Measurements from ENCODE around the gene EFCAB8.
A peak's percentile ranks its signal among the peaks of the same experiment; 100 is the strongest.

Gene EFCAB8, protein sequence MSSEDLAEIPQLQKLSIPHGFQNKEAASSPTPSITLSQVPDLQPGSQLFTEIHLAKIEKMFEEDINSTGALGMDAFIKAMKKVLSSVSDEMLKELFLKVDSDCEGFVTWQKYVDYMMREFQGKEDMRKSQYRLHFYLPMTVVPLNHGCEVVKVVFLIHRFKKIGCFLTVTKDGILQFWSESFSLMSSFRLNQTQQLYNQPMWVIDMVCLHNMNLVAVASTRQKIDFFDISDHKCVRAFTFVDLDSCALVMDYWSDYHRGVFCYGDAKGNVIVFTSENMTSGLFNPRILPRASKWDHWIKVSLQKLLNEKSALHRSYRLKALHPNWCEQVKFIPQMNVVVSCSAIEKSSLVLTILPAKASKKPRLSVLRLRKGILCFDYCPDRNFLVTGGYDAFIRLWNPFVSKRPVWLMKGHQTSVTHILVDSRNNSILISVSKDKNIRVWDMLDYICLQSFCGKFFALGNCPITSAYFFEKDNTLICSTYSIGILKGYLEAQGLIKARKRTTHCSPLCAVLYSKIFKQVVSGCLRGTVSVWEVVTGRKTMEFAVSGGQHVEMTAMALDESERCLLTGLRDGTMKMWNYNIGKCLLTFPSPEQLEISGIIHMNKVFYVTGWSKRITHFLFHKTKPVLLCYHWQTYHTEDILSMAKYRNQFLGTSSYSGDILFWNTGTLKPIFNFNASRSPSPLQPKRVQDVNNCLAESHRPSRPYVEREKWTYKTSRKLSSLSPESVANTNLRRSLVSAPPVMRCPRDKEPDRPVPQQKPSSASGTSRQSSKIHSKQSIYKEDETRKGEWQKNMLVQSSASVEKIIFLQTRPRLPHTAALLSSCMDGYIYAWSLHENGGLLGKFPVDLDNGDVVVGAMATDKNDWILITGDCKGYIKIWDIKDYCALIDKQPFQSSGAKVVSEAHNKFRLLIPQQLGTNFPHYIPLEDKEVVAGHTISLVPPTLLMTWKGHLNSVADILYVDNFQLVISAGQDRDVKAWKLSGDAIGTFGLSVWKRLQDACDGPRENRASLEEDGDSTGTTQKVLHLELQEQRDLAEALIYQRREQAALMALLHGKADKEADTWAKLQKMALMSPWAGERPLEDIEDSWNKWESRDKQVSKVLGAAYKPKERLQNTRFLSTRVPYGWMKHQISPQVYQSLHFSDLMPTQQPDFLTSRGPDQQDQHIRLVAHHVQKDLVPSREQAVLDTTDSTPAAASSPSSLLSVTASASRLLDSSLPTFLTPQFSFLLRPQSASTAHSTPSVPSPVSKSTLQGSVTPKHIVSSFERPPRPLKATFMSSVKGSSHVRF

GRCh38 chr20:32858701-32859372 is at the start of gene EFCAB8:
EFCAB8 (plus strand) TSS chr20:32858923; CDS start chr20:32863793, 4,870 bp downstream.
- DNase-seq, result no peak

GRCh38 chr20:32809907-32810306 is 48.8 kb upstream of the EFCAB8 start:
- no peak for DNase-seq

DNA sequence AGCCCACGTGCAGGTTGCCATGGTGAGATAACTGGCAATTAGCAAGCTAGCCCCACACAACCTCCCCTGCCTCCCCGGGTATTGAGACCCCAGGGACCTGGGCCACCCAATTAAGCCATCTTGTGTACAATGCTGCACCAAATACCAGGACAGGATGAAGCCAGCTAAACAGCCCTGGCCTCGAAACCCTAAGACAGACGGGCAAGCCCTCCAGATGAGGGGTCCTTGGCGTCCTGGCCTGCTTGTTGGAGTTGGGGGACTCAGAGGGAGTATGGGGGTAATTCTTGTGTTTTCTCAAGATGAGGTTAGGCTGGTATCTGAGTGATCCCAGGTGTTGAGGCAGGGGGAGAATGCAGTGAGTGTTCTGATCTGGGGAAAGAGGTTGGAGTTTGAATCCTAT is 47.8 kb upstream of the EFCAB8 start:
- no peak for DNase-seq

- no peak for DNase-seq
Measured at GRCh38 chr20:32811886-32812285, 46.8 kb upstream of the EFCAB8 start.

GRCh38 chr20:32819992-32820697 is 38.6 kb upstream of the EFCAB8 start:
- DNase-seq, result peak; percentile 84

DNA sequence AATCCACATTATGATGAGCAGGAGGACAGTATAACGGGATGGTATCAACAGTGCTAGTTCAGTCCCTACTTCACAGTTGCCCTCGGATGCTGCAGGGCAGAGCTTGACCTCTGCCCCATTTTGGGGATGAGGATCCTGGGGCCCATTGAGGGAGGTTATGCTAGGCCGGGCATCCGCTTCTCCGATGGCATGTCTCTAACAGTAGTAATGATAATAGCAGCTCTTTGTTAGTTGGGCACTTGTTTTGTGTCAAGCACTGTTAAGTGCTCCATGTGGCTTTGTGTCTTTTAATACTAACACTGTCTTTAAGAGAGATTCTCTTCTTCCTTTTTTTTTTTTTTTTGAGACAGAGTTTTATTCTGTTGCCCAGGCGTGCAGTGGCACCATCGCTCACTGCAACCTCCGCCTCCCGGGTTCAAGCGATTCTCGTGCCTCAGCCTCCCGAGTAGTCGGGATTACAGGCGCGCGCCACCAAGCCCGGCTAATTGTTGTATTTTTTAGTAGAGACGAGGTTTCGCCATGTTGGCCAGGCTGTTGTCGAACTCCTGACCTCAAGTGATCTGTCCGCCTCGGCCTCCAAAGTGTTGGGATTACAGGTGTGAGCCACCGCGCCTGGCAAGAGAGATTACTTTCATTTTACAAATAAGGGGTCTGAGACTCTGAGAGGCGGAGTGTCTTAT is 37.9 kb upstream of the EFCAB8 start:
- DNase-seq, result no peak

DNA sequence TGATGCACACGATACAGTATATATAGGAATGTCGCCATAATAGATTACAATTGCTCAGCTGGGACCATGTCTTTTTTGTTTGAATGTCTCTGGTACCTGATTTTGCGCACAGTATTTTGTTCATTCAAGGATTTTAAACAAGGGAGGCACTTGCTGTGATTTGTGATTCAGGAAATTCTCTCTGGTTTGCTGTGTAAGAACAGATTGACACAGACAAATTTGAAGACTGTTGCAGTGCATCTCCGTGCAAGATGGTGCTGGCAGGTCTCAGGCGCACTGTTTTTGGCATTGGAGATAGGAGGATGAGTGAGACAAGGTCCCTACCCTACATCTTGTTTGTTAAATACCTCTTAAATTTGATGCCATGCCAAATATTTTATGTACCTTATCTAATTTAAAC is 36.5 kb upstream of the EFCAB8 start:
- DNase-seq, result no peak

- DNase-seq, result no peak
Measured at GRCh38 chr20:32823078-32823477, 35.6 kb upstream of the EFCAB8 start.

DNA sequence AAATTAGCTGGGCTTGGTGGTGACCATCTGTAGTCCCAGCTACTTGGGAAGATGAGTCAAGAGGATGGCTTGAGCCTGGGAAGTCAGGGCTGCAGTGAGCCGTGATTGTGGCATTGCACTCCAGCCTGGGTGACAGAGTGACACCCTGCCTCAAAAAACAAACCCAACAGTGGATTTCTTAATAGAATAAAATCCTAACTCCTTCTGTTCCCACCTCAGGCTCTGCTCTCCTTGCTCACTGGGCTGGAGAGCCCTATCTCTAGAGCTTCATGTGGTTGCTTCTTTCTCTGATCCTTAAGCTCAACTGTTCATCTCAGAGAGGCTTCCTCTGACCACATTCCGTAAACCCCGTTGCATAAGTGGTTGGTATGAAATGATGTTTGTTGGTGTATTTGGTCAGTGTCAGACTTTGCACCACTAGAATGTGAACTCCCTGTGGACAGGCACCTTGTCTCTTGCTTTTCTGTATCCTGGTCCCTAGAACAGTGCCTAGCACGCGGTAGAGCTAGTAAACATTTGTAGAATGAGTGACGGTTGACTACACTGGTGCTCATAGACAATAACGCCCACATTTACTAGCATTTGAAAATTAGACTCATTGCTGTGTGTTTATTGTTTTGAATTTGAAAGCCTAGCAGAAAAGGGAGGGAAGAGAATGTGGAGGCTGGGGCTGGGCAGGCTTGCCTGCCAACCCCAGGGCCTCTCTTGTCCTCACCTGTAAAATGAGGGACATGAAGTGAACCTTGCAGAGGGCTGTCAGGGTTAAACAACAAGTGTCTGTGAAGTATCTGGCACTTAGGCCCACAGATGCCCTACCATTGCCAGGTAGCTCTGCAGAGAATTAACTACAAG is 34.8 kb upstream of the EFCAB8 start:
- DNase-seq, result no peak

DNA sequence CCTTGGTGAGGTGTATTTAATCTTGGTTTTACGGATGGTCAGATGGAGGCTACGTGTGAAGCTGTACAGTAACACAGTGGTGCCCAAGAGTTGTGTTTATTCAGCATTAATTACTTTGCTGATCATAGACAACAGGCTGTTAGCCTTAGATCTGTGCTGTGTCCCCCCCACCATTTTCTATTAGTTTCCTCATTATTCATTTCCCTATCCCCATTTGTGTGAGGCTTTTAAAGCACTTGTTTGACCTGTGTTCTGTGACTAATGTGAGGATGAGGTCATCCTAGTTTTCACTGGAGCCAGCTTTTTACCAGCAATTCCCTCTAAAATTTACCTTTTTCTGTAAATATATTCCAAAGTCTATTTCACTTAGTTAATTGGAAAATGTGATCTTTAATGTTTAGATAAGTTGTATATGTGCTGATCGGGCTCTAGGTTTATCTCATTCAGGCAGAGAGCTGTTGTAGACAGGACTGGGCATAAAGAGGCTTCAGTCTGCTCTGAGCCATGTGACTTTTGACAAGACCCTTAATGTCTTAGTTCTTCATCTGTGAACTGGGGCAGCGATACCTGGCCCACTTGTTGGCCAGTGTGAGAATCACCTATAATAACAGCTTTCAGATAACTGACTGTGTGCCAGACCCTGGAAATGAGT is 30.6 kb upstream of the EFCAB8 start:
- no peak for DNase-seq

- DNase-seq, result no peak
Measured at GRCh38 chr20:32829311-32830005, 29.3 kb upstream of the EFCAB8 start.

DNA sequence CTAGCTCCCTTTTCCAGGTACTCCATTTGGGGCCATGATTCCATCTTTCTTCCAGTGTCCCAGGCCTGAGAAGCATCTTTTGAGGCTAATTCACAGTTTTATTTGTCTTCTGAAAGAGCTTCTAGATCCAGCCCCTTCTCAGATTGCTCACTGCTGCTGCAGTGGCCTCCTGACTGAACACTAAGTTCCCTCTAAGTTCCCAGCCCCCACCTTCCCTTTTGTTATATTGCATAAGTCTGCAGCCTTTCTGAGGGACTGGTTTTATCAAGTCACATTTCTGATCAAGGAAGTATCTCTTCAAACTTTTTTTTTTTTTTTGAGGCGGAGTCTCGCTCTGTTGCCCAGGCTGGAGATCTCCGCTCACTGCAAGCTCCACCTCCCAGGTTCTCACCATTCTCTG is 28.3 kb upstream of the EFCAB8 start:
- no peak for DNase-seq

DNA sequence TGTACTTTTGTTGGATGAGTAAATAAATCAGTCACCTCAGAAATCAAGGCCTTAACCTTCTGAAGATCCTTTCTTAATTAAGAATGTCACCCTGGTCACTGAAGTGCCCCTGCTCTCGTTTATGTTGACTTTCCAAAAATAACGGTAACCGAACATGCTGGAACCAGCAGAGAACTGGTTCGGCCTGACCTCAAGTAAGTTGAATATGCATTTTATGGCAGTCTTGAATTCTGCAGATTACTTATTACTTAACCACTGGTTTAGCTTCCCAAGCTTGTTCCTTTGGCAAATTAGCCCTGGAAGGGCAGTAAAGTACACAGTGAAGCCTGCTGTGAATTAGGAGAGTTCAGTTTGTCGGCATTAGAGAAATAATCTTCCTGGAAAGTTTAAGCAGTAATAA is 26.7 kb upstream of the EFCAB8 start:
- DNase-seq, result no peak

GRCh38 chr20:32832664-32833063 is 26.1 kb upstream of the EFCAB8 start:
- DNase-seq, result no peak

- DNase-seq, result no peak
Measured at GRCh38 chr20:32834972-32835371, 23.8 kb upstream of the EFCAB8 start.

DNA sequence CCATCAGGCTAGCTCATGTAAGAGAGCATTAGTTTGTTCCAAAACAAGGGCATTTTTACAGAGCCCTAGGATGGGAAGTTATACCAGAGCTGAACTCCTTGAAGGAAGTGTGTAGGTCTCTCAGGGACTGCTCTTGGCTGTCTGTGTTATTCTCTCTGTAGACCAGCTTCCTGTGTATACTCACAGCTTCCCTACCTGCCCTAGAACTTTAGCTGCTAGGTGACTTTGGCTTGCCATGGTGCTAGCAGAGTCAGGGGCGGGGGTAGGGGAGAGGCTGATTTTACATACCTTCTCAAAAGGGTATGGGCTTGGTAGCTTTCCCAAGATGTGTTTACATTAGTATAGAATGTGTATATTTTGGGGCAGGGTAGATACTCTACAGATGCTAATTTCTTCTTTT is 21.6 kb upstream of the EFCAB8 start:
- no peak for DNase-seq

DNA sequence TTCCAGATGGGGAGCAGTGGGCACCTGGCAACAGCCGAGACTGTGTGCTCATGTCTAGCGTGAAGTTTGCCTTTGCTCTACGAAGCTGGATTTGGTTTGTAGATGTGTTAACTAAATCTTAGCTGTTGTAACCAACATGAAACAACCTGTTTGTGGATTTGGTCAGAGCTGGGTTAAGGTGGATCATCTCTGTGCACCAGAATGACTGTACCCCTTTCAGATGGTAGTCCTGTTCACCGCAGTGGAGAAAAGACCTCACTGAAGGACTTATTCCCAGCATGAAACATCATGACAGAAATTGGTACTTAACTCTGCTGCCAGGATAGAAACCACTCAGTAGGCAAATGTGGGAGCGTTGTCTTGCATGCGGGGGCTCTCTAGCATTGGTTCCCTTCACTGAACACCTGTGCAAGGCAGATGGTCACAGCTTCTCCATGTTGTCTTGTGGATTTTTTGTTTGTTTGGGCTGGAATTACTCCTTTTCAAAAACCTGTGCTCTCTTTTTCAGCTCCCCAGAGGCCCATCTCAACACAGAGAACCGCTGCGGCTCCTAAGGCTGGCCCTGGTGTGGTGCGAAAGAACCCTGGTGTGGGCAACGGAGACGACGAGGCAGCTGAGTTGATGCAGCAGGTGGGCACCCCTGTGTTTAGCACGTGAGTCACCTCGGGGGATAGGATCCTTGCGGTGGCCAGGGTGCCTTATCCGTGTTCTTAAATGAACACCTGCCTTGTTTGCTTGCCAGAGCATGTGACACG is 19.3 kb upstream of the EFCAB8 start:
- DNase-seq, result no peak

DNA sequence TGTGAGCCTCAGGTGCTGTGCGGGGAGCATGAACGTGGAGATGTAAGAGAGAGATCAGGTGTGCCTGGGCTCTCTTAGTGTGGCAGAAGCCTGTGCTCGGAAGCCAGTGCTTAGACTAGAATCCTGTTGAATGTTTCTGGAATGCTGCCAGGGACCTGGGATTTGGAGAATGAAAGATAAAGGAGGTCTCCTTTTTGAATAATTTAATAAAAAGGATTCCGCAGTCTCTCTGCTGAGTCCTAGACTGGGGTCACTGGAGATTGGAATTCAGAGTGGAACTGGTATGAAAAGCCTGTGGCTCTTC is 18.8 kb upstream of the EFCAB8 start:
- DNase-seq, result no peak

DNA sequence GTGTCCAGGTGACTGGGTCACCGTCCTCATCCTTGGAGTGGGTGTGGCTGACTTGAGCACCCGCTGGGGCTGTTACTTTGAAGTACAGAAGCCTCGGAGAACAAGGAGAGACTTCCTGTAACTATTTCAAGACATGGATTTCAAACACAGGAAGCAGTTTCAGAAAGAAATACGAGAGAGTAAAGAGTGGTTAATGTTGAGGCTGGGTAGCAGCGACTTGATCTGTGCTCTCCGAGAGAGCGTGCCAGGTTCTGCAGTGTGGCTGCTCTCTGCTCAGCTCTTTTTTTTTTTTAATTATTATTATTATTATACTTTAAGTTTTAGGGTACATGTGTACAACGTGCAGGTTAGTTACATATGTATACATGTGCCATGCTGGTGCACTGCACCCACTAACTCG is 17.5 kb upstream of the EFCAB8 start:
- no peak for DNase-seq
